Measurements from ENCODE around the gene CLIP3.
"Not testable (repeated sequence)": the region's sequence is repeated elsewhere in the genome, so short reads cannot be mapped to it uniquely, and the experiment has no call there.

Gene CLIP3

GRCh38 chr19:35986664-35987570 lies 45.8 kb downstream of the CLIP3 start:
- FAIRE-seq (peak; percentile 54), DNase-seq (ENCODE audit: extremely low spot score, insufficient read length, low read depth) (no peak)

- DNase-seq (ENCODE audit: extremely low spot score, insufficient read length, low read depth) (no peak), FAIRE-seq (no peak)
These were observed 46.6 kb downstream of the CLIP3 start for GRCh38 chr19:35986111-35986510.

DNA sequence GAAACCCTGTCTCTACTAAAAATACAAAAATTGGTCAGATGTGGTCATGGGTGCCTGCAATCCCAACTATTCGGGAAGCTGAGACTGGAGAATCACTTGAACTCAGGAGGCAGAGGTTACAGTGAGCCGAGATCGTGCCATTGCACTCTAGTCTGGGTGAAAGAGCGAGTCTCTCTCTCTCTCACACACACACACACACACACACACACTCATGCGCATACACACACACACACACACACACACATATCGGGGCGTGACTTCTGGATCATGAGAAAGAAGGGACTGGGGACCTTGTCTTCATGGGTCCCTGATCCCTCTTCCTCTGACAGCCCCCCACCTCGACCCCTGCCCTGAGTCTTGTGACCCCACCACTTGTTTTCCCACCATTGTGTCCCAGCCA lies 49.5 kb downstream of the CLIP3 start:
- FAIRE-seq (no peak), DNase-seq (ENCODE audit: extremely low spot score, insufficient read length, low read depth) (no peak)

- FAIRE-seq; DNase-seq (ENCODE audit: extremely low spot score, insufficient read length, low read depth): not testable (repeated sequence)
These were observed 51.7 kb downstream of the CLIP3 start for GRCh38 chr19:35980997-35981396.

DNA sequence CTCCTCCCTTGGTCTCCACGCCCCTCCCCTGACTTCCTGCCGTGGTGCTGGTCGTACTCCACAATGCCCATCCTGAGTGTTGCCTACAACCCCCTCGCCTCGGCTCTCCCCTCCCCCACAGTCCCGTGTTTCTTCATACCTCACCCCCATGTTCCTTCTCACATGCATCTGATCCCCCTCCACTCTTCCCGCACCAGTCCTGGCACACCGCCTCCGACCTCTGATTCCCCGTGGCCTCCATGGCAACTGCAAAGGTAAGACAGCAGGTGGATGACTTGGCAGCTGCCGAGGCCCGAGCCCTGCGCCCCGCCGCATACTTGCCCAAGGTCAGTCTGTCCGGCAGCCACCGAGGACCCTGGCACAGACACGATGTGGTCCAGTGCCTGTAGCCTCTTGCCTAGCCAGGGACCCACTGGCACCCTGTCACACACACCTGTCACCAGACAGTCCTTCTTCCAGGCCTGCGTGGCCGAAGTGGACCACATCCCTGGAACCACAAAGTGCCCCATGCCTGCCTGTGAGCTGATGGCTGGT lies 53.8 kb downstream of the CLIP3 start:
- no peak for DNase-seq (ENCODE audit: extremely low spot score, insufficient read length, low read depth)
- FAIRE-seq = no peak

- FAIRE-seq = no peak
- DNase-seq (ENCODE audit: extremely low spot score, insufficient read length, low read depth) = no peak
These were observed 54.4 kb downstream of the CLIP3 start for GRCh38 chr19:35978271-35978670.

GRCh38 chr19:35977446-35978222 lies 55.0 kb downstream of the CLIP3 start:
- FAIRE-seq = no peak
- no peak for DNase-seq (ENCODE audit: extremely low spot score, insufficient read length, low read depth)

- FAIRE-seq = no peak
These were observed 57.0 kb downstream of the CLIP3 start for GRCh38 chr19:35975608-35976214.

DNA sequence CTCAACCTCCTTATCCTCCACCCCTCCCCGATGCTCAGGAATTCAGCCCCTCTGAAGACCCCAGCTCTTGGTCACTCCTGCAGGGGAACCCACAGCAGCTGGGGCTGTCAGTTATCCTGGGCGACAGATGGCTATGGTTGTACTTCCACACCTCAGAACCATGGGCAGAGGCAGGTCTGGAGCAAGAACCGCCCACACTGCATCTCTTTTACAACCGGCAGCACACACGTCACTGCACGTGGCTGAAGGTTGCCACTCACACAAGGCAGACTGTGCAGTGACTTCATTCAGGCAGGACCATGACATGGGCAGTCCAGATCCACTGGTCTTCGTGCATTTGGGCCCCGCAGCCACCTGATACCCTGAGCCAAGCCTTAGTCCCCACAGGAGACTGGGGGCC lies 59.2 kb downstream of the CLIP3 start:
- FAIRE-seq = no peak
- DNase-seq (ENCODE audit: extremely low spot score, insufficient read length, low read depth) = no peak

More at GRCh38 chr19:35975608-35976214, 57.0 kb downstream of the CLIP3 start:
- DNase-seq (ENCODE audit: extremely low spot score, insufficient read length, low read depth) = no peak

DNA sequence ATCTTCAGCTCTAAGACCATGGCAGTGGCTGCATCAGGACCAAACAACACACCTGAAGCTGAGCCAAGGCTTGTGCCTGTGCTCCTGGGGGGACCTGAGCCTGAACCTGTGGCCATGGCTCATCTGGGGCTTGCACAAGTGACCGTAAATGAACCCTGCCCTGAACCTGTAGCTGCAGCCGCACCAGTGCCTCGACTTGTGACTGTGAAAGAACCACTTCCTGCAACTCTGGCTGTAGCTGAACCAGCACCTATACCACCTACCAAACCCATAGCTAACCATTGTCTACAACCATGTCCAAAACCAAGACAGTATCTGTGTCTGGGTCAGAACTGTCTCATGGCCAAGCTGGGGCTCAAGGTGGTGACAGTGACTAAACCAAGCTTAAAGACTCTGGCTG lies 65.9 kb downstream of the CLIP3 start:
- FAIRE-seq = no peak

More for the DNA sequence above, 65.9 kb downstream of the CLIP3 start:
- DNase-seq (ENCODE audit: extremely low spot score, insufficient read length, low read depth) = no peak

Data from GM18507 (cell line).